GM10248 (cell line): ENCODE results near the gene FAM53B.

ENCODE experiments used
- CTCF ChIA-PET: fragments of 300-600 bp; sonication (Branson Sonifier 250); formaldehyde crosslinking; extraction: SDS; loops from one replicate; lab custom pipeline; 2021; ENCODE audit warnings: antibody characterized with exemption; lab: Yijun Ruan, JAX
- POLR2A ChIA-PET: fragments of 350-650 bp; sonication (Branson Sonifier 250); formaldehyde crosslinking; extraction: SDS; loops from one replicate; lab custom pipeline; 2020; ENCODE audit warnings: antibody characterized with exemption; lab: Yijun Ruan, JAX
- DNase-seq: peaks from one replicate; pipeline ENCODE4 v3.0.0; 2012; ENCODE audit errors: extremely low spot score
- CTCF ChIP-seq: IDR thresholded peaks from 2 replicates; pipeline ENCODE4 v1.5.1; 2012; ENCODE audit warnings: mild to moderate bottlenecking, low read depth; ENCODE audit errors: extremely low read depth, missing control alignments, control extremely low read depth

The FAM53B gene

GRCh38 chr10:124628676-124629021 is 115.5 kb downstream of the FAM53B start:
- no peak for TF ChIP-seq CTCF
- DNase-seq, result no peak
- POLR2A ChIA-PET, result no interaction called here
- CTCF ChIA-PET, result interaction anchor here (1.4 to 3.5 kb wide), 3 partner anchors 9 to 113 kb away, joined by 4 to 16 read pairs (median 7); no protein-coding TSS in a partner anchor

GRCh38 chr10:124627866-124628675 is 116.1 kb downstream of the FAM53B start:
- no peak for DNase-seq
- no peak for TF ChIP-seq CTCF
- POLR2A ChIA-PET, result interaction anchor here (0.5 kb wide), 1 partner anchor 155 kb away, joined by 5 read pairs; no protein-coding TSS in a partner anchor
- CTCF ChIA-PET, result interaction anchor here (1.0 to 3.5 kb wide), 5 partner anchors 8 to 113 kb away, joined by 3 to 16 read pairs (median 4); no protein-coding TSS in a partner anchor

GRCh38 chr10:124626759-124627380 is 117.3 kb downstream of the FAM53B start:
- ChIA-PET CTCF (interaction anchor here (0.6 to 3.5 kb wide), 4 partner anchors 10 to 118 kb away, joined by 3 to 16 read pairs (median 4); no protein-coding TSS in a partner anchor), POLR2A (interaction anchor here (0.5 kb wide), 1 partner anchor 156 kb away, joined by 5 read pairs; no protein-coding TSS in a partner anchor)
- DNase-seq, result no peak
- TF ChIP-seq CTCF, result no peak

DNA sequence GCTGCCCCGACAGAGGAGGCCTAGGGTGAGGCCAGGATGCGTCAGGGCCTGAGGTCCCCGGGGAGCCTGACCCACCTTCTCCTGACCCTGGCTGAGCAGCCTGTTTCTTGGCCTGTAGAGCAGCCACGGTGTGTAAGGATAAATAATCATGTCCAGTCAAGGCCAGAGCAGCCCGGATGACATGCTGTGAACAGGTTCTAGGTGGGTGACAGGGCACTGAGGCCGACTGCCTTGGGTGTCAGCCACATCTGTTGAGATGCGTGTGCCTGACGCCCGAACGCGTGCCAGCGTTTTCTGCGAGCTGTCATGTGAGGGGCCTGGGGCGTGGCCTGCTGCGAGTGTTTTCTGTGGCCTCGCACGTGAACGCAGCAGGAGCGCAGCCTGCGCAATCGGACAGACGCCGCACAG is 118.3 kb downstream of the FAM53B start:
- DNase-seq, result no peak
- TF ChIP-seq CTCF, result no peak
- CTCF ChIA-PET, result no interaction called here
- POLR2A ChIA-PET, result no interaction called here

GRCh38 chr10:124624895-124625294 is 119.3 kb downstream of the FAM53B start:
- no peak for DNase-seq
- POLR2A ChIA-PET, result no interaction called here
- TF ChIP-seq CTCF, result no peak
- CTCF ChIA-PET, result interaction anchor here (1.2 kb wide), 1 partner anchor 9 kb away, joined by 3 read pairs; no protein-coding TSS in a partner anchor

DNA sequence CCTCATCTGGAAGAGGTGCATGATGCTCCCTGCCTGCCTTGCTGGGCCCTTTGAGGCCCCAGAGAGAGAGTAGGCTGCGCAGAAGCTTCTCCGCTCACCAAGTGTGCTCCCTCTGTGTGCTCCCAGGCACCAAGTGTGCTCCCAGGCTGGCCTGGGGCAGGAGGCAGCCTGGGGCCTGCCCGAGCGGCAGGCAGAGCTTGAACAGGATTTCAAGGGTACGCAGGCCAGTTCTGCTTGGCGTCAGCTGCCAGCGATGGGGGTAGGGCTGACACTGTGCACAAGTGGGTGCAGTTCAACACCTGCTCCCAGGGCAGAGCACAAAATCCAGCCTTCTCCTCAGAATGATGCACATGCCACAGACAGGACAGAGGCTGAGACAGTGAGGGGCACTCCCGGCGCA is 119.7 kb downstream of the FAM53B start:
- ChIA-PET CTCF (interaction anchor here (1.2 kb wide), 1 partner anchor 9 kb away, joined by 3 read pairs; no protein-coding TSS in a partner anchor), POLR2A (no interaction called here)
- no peak for DNase-seq
- no peak for TF ChIP-seq CTCF
